Measurements from ENCODE around the gene RANBP9. TPM values are rescaled to one million over a fixed set of nuclear protein-coding genes. Genes with fewer than 3 reads are reported as not detected.

Gene RANBP9
- total RNA-seq, 1 donor = 53.9 TPM

GRCh38 chr6:13694562-13694961 lies 17.1 kb downstream of the RANBP9 start:
- H3K4me3 ChIP-seq (ENCODE audit: insufficient read depth, low read length) = no peak overlapping the region
- no peaks in the 10 kb centered on the region for H3K27me3 ChIP-seq (ENCODE audit: insufficient read depth, low read length)
- peak overlapping the region; percentile 31 for H3K4me2 ChIP-seq (ENCODE audit: insufficient read depth, low read length)
- DNase-seq (ENCODE audit: insufficient read length, low spot score, missing footprints) = no peak
- peak overlapping the region; percentile 87 for H3K27ac ChIP-seq (ENCODE audit: low read depth, low read length)
- no peaks in the 10 kb centered on the region for H3K9me3 ChIP-seq (ENCODE audit: low read depth, low read length)
- H3K36me3 ChIP-seq (ENCODE audit: insufficient read depth, low read length) = peaks cover 3% of the 10 kb centered on the region
- no peak overlapping the region for H2AFZ ChIP-seq (ENCODE audit: low read length)
- TF ChIP-seq, protein P1, sequence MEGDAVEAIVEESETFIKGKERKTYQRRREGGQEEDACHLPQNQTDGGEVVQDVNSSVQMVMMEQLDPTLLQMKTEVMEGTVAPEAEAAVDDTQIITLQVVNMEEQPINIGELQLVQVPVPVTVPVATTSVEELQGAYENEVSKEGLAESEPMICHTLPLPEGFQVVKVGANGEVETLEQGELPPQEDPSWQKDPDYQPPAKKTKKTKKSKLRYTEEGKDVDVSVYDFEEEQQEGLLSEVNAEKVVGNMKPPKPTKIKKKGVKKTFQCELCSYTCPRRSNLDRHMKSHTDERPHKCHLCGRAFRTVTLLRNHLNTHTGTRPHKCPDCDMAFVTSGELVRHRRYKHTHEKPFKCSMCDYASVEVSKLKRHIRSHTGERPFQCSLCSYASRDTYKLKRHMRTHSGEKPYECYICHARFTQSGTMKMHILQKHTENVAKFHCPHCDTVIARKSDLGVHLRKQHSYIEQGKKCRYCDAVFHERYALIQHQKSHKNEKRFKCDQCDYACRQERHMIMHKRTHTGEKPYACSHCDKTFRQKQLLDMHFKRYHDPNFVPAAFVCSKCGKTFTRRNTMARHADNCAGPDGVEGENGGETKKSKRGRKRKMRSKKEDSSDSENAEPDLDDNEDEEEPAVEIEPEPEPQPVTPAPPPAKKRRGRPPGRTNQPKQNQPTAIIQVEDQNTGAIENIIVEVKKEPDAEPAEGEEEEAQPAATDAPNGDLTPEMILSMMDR (IDR thresholded peaks at IDR 0.05; ENCODE audit: extremely low read depth, low read depth, low read length) = no peak
- peaks cover 86% of the 10 kb centered on the region for H3K79me2 ChIP-seq (ENCODE audit: insufficient read depth, low read length)
- peaks cover 39% of the 10 kb centered on the region for H3K4me1 ChIP-seq (ENCODE audit: insufficient read depth, low read length)
- no peaks in the 10 kb centered on the region for H4K20me1 ChIP-seq (ENCODE audit: insufficient read depth, low read length)

GRCh38 chr6:13689511-13690256 lies 22.0 kb downstream of the RANBP9 start:
- H3K27ac ChIP-seq (ENCODE audit: low read depth, low read length) = no peak overlapping the region
- peak; percentile 61 for DNase-seq (ENCODE audit: insufficient read length, low spot score, missing footprints)
- H3K27me3 ChIP-seq (ENCODE audit: insufficient read depth, low read length) = no peaks in the 10 kb centered on the region
- no peak overlapping the region for H2AFZ ChIP-seq (ENCODE audit: low read length)
- H3K4me3 ChIP-seq (ENCODE audit: insufficient read depth, low read length) = no peak overlapping the region
- H4K20me1 ChIP-seq (ENCODE audit: insufficient read depth, low read length) = peaks cover 7% of the 10 kb centered on the region
- peaks cover 7% of the 10 kb centered on the region for H3K4me1 ChIP-seq (ENCODE audit: insufficient read depth, low read length)
- TF ChIP-seq, protein P1 (IDR thresholded peaks at IDR 0.05; ENCODE audit: extremely low read depth, low read depth, low read length) = no peak
- H3K36me3 ChIP-seq (ENCODE audit: insufficient read depth, low read length) = peaks cover 9% of the 10 kb centered on the region
- H3K79me2 ChIP-seq (ENCODE audit: insufficient read depth, low read length) = peaks cover 92% of the 10 kb centered on the region
- no peaks in the 10 kb centered on the region for H3K9me3 ChIP-seq (ENCODE audit: low read depth, low read length)
- no peak overlapping the region for H3K4me2 ChIP-seq (ENCODE audit: insufficient read depth, low read length)

- Histone ChIP-seq H3K36me3 (ENCODE audit: insufficient read depth, low read length) (peaks cover 9% of the 10 kb centered on the region), H3K4me3 (ENCODE audit: insufficient read depth, low read length) (no peak overlapping the region), H3K27ac (ENCODE audit: low read depth, low read length) (no peak overlapping the region), H2AFZ (ENCODE audit: low read length) (no peak overlapping the region), H3K9me3 (ENCODE audit: low read depth, low read length) (no peaks in the 10 kb centered on the region), H3K4me1 (ENCODE audit: insufficient read depth, low read length) (peaks cover 4% of the 10 kb centered on the region), H3K79me2 (ENCODE audit: insufficient read depth, low read length) (peaks cover 92% of the 10 kb centered on the region), H3K4me2 (ENCODE audit: insufficient read depth, low read length) (no peak overlapping the region), H4K20me1 (ENCODE audit: insufficient read depth, low read length) (peaks cover 15% of the 10 kb centered on the region), H3K27me3 (ENCODE audit: insufficient read depth, low read length) (no peaks in the 10 kb centered on the region)
- TF ChIP-seq, protein P1 (IDR thresholded peaks at IDR 0.05; ENCODE audit: extremely low read depth, low read depth, low read length) = no peak
- DNase-seq (ENCODE audit: insufficient read length, low spot score, missing footprints) = no peak
These were observed 22.9 kb downstream of the RANBP9 start for GRCh38 chr6:13688692-13689196.

- Histone ChIP-seq H3K4me2 (ENCODE audit: insufficient read depth, low read length) (no peak overlapping the region), H2AFZ (ENCODE audit: low read length) (no peak overlapping the region), H3K27me3 (ENCODE audit: insufficient read depth, low read length) (no peaks in the 10 kb centered on the region), H3K36me3 (ENCODE audit: insufficient read depth, low read length) (peaks cover 9% of the 10 kb centered on the region), H3K4me3 (ENCODE audit: insufficient read depth, low read length) (no peak overlapping the region), H4K20me1 (ENCODE audit: insufficient read depth, low read length) (peaks cover 16% of the 10 kb centered on the region), H3K27ac (ENCODE audit: low read depth, low read length) (no peak overlapping the region), H3K79me2 (ENCODE audit: insufficient read depth, low read length) (peaks cover 88% of the 10 kb centered on the region), H3K9me3 (ENCODE audit: low read depth, low read length) (no peaks in the 10 kb centered on the region), H3K4me1 (ENCODE audit: insufficient read depth, low read length) (peaks cover 4% of the 10 kb centered on the region)
- DNase-seq (ENCODE audit: insufficient read length, low spot score, missing footprints) = no peak
- TF ChIP-seq, protein P1 (IDR thresholded peaks at IDR 0.05; ENCODE audit: extremely low read depth, low read depth, low read length) = no peak
These were observed 23.7 kb downstream of the RANBP9 start for GRCh38 chr6:13687917-13688351.
